Measurements from ENCODE around the gene TAL2. TPM values are rescaled to one million over a fixed set of nuclear protein-coding genes. Genes with fewer than 3 reads are reported as not detected.
A peak's percentile ranks its signal among the peaks of the same experiment; 100 is the strongest.

TAL2 gene
- total RNA-seq, 1 donor from 2014 or later: not detected

DNA sequence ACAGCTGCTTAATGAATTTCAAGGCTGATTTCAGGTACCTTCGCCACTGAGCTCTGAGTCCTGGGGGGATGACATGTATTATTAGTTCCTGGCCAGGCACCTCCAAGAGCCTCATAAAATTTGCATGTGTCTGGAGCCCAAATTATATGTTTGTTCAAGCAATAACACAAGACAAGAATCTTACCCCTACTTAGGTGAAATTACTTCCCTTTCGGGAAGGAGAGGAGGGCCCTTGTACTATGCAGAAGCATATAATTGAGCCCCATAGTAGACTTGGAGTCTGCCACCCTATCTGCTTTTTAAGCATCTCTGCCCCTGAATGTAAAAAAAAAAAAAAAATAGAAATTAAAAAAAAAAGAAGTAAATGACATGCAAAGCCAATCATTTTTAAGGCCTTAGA lies 19.1 kb downstream of the TAL2 start:
- DNase-seq (ENCODE audit: extremely low spot score in 2 of 2): peak in 1 of 2 donors; percentile 44
- Histone ChIP-seq H3K9me3 (no peaks in the 10 kb centered on the region), H3K4me3 (no peak overlapping the region), H3K36me3 (no peaks in the 10 kb centered on the region), H3K27me3 (no peaks in the 10 kb centered on the region), H3K27ac (no peak overlapping the region), H3K4me1 (no peaks in the 10 kb centered on the region)
- intact Hi-C loops (cut with DNase I): no loop called here
- no peak for TF ChIP-seq CTCF (IDR thresholded peaks at IDR 0.05)
- no peak for TF ChIP-seq POLR2AphosphoS5 (IDR thresholded peaks at IDR 0.05; ENCODE audit: insufficient read depth in 1 of 2, low read depth in 1 of 2)
- TF ChIP-seq POLR2A (IDR thresholded peaks at IDR 0.05): no peak

DNA sequence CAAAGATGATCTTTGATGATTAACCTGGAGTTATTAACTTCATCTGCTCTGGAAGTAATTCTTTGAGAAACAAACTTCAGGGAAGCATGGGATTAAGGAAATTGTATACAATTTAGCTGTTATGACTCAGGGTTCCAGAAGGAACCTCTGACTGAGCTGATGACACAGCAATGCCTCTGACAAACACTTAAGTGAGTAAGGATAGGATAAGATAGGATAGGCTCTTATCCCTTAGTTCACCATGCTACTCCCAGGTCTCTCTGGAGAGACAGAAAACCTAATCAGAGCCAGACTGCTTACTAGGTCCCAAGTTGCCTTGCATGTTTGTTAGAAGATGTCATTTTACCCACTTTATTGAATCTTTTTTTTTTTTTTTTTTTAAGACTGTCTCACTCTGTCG lies 19.5 kb downstream of the TAL2 start:
- H3K36me3 ChIP-seq: no peaks in the 10 kb centered on the region
- intact Hi-C loops (cut with DNase I): no loop called here
- peak in 1 of 2 donors; percentile 22 for DNase-seq (ENCODE audit: extremely low spot score in 2 of 2)
- H3K9me3 ChIP-seq: no peaks in the 10 kb centered on the region
- H3K27me3 ChIP-seq: no peaks in the 10 kb centered on the region
- H3K4me3 ChIP-seq: no peak overlapping the region
- H3K4me1 ChIP-seq: no peaks in the 10 kb centered on the region
- no peak for TF ChIP-seq CTCF (IDR thresholded peaks at IDR 0.05)
- no peak for TF ChIP-seq POLR2A (IDR thresholded peaks at IDR 0.05)
- TF ChIP-seq POLR2AphosphoS5 (IDR thresholded peaks at IDR 0.05; ENCODE audit: insufficient read depth in 1 of 2, low read depth in 1 of 2): no peak
- H3K27ac ChIP-seq: no peak overlapping the region

DNA sequence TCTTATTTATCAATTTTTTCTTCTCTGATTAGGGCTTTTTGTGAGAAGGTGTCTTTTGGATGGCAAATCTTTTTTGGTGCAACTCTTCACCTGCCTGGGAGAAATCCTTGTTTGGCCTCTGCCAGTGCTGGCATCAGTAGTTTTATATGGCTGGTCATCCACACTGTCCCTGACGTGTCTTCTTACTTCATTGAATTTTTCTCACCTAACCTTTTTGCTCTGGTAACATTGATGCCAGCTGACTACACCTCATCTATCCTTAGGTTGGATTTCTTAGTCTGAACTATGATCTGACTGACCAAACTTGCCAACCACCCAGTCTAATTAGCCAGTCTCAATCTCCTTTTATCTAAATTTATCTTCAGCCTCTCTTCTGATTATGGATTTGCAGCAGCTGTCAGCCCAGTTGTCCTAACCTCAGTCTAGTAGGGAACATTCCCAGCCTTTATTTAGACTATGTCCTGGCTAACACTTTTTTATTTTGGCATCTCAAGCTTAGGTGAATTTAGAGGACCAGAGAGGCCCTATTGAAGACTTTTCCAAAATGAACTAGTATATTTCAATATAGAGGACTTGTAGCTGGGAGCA lies 21.5 kb downstream of the TAL2 start:
- TF ChIP-seq POLR2A (IDR thresholded peaks at IDR 0.05) (no peak), POLR2AphosphoS5 (IDR thresholded peaks at IDR 0.05; ENCODE audit: insufficient read depth in 1 of 2, low read depth in 1 of 2) (no peak), CTCF (IDR thresholded peaks at IDR 0.05) (no peak)
- H3K27ac ChIP-seq: no peak overlapping the region
- H3K4me3 ChIP-seq: no peak overlapping the region
- no peaks in the 10 kb centered on the region for H3K36me3 ChIP-seq
- DNase-seq (ENCODE audit: extremely low spot score in 2 of 2): peak in 1 of 2 donors; percentile 3
- no peaks in the 10 kb centered on the region for H3K27me3 ChIP-seq
- no peaks in the 10 kb centered on the region for H3K9me3 ChIP-seq
- H3K4me1 ChIP-seq: no peaks in the 10 kb centered on the region
- intact Hi-C loops (cut with DNase I): no loop called here

- Histone ChIP-seq H3K4me1 (no peaks in the 10 kb centered on the region), H3K9me3 (no peaks in the 10 kb centered on the region), H3K27ac (no peak overlapping the region), H3K27me3 (no peaks in the 10 kb centered on the region), H3K4me3 (no peak overlapping the region), H3K36me3 (no peaks in the 10 kb centered on the region)
- TF ChIP-seq POLR2AphosphoS5 (IDR thresholded peaks at IDR 0.05; ENCODE audit: insufficient read depth in 1 of 2, low read depth in 1 of 2) (no peak), CTCF (IDR thresholded peaks at IDR 0.05) (no peak), POLR2A (IDR thresholded peaks at IDR 0.05) (no peak)
- no peak for DNase-seq (ENCODE audit: extremely low spot score in 2 of 2)
- intact Hi-C loops (cut with DNase I): no loop called here
These were observed 24.7 kb downstream of the TAL2 start for GRCh38 chr9:105686936-105687335.

GRCh38 chr9:105690742-105691141 lies 28.5 kb downstream of the TAL2 start:
- no peak for TF ChIP-seq POLR2A (IDR thresholded peaks at IDR 0.05)
- no peak for TF ChIP-seq POLR2AphosphoS5 (IDR thresholded peaks at IDR 0.05; ENCODE audit: insufficient read depth in 1 of 2, low read depth in 1 of 2)
- no peak for TF ChIP-seq CTCF (IDR thresholded peaks at IDR 0.05)
- Histone ChIP-seq H3K27me3 (no peaks in the 10 kb centered on the region), H3K36me3 (no peaks in the 10 kb centered on the region), H3K27ac (no peak overlapping the region), H3K9me3 (no peaks in the 10 kb centered on the region), H3K4me1 (peaks cover 9% of the 10 kb centered on the region), H3K4me3 (no peak overlapping the region)
- DNase-seq (ENCODE audit: extremely low spot score in 2 of 2): no peak
- intact Hi-C loops (cut with DNase I): no loop called here

Measured in vagina (tissue), 2 donors.